ENCODE measurements around the gene FN1.

- TF ChIP-seq CTCF (conservative IDR thresholded peaks at IDR 0.05 in 1 of 2, IDR thresholded peaks at IDR 0.05 in 1 of 2; ENCODE audit: extremely low read depth in 1 of 2, insufficient read depth in 1 of 2, low read depth in 1 of 2, low read length in 2 of 2): no peak
- no peak for TF ChIP-seq EZH2 (IDR thresholded peaks at IDR 0.05; ENCODE audit: borderline replicate concordance, low read length)
Observed at GRCh38 chr2:215315301-215315700, 120.6 kb downstream of the FN1 start.

Measured in mammary epithelial cell (primary cell).